HG03460 (cell line): ENCODE data around the gene IFIT3.
"Not testable (repeated sequence)": the region's sequence is repeated elsewhere in the genome, so short reads cannot be mapped to it uniquely, and the experiment has no call there.

Source experiments
- ATAC-seq: cut with Tn5 transposase; IDR thresholded peaks from one replicate; pipeline ENCODE4 v1.9.1; 2021; ENCODE audit not compliant: unreplicated experiment

Gene IFIT3, protein sequence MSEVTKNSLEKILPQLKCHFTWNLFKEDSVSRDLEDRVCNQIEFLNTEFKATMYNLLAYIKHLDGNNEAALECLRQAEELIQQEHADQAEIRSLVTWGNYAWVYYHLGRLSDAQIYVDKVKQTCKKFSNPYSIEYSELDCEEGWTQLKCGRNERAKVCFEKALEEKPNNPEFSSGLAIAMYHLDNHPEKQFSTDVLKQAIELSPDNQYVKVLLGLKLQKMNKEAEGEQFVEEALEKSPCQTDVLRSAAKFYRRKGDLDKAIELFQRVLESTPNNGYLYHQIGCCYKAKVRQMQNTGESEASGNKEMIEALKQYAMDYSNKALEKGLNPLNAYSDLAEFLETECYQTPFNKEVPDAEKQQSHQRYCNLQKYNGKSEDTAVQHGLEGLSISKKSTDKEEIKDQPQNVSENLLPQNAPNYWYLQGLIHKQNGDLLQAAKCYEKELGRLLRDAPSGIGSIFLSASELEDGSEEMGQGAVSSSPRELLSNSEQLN

DNA sequence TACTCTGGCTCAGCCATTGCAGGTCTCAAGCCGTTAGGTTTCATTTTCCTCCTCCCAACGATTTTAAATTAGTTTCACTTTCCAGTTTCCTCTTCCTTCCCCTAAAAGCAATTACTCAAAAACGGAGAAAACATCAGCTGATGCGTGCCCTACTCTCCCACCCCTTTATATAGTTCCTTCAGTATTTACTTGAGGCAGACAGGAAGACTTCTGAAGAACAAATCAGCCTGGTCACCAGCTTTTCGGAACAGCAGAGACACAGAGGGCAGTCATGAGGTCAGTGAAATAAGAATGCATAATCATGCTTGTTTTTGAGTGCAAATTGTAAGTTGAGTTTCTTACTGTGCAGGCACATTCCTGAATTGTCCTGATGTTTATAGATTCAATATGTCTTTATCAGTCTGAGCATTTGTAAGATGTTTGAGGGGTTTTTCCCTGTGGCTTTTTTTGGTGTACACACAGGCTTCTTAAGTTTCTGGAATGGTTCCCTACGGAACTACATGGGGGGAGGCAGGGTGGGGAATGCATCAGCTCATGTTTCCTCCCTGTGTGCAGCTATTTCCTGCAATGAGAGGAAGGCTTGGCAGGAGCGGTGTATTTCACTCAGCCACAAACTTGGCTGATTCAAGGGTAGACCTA is at the start of gene IFIT3:
IFIT3 (plus strand) TSS at position 195 of the 639 bp plus-strand sequence; CDS start at position 272, 77 bp downstream.
- no peak for ATAC-seq

DNA sequence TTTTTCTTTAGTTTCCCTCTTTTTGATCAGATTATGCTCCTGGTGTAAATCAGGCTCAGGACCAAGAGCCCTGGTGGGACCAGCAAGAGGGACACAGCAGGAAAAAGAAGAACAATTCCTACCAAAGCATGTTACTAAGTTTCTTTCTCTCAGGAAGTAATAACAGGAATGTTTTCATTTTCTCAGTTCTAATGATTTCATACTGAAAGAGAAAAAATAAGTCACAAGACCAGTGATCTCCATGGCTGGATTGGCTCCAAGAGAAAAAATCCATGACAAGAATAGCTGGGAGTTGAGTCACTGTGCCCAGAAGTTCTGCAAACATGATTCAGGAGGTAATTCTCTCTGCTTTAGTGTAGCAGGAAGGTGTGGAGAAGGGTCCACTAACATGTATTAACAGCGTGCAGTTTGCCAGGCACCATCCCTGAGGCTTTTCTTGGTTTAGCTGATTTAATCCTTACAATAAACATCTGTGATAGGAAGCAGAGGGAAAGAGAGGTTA is 49.7 kb upstream of the IFIT3 start:
- no peak for ATAC-seq

DNA sequence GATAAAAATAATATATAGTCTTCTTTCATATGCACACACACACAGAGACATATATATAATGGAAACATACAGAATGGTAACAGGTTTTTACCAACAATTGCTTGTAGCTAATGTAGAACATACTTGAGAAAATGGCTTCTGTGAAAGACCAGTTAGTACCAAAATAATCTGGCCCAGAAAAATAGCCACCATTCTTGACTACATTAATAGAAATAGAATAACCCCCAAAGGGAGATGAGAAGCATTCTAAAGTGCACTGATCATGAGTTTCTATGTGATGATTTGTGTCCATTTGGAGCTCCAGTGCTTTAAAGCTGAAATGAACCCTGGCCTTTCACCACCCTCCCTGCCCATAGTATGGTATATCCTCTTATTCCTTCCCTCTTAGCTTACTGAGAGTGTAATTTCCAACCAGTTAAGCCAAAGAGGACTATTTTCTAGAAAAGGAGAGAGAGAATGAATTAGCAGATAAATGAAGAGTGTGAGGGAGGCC is 48.9 kb upstream of the IFIT3 start:
- no peak for ATAC-seq

DNA sequence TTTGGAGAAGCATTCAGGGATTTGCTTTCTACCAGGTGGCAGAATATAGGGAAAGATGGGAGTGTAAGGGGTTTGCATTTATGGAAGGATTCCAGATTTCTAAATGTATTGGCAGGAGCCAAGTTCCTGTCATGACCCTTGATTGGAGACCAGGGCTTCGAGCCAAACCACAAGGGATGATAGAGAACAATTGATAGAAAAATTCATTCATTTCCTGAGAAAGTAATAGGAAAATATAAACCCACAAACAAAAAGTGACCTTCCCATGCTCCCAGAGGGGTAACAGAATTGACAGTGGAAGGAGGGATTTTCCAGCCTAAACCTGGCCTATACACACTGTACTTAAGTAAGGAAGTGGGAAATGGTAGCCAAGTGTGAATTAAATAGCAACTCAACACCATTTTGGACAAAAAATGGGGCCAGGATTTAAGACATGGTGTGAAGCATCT is 48.4 kb upstream of the IFIT3 start:
- no peak for ATAC-seq

DNA sequence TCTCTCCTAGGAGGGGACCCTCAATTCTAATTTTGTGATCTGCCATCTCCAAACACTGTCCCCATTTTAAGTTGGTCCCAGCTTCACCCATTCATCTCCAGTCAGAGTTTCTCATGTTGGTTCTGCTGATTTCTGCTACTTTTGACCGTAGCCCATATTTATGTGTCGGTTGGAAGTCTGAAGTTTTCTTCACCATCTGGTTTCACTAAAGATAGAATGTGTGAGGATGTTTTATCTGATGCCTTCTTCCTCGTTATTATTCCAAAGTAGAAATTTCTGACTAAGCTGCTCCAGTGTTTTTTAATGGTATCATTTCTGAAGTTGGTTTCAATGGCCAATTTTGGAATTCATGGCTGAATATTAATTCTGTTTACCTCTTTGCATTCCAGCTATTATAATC is 47.3 kb upstream of the IFIT3 start:
- ATAC-seq = no peak

DNA sequence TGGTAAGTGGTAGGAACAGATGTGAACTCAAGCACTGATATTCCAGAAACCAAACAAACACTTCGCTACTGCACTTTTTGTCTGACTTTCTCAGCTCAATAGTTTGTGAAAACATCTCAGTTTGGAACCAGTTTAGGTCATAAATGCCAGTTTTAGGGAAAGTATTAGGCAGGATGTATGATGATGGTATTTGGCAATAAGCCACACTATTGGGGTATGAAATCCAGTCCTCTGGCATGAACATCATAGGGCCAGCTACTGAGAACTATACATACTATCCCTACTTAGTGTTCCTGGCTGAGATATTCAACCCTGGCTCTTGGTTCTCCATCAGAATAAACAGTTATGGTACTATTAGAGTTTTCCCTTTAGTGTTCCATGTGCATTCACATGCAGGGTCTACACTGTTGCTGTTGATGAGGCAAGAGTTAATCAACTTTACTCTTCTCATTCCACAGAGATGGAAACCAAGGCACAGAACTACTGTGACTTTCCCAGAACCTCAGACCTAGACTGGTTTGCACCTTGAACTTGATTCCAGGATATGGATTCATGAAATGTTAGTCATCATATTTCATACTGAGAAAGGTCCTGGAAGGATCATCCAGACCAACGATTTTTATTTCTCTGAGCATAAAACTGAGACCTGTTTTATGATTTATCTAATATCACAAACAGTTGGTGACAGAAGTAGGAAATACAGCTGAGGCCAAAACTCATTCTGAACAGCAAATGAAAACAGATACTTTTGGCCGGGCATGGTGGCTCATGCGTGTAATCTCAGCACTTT is 46.0 kb upstream of the IFIT3 start:
- ATAC-seq = no peak

DNA sequence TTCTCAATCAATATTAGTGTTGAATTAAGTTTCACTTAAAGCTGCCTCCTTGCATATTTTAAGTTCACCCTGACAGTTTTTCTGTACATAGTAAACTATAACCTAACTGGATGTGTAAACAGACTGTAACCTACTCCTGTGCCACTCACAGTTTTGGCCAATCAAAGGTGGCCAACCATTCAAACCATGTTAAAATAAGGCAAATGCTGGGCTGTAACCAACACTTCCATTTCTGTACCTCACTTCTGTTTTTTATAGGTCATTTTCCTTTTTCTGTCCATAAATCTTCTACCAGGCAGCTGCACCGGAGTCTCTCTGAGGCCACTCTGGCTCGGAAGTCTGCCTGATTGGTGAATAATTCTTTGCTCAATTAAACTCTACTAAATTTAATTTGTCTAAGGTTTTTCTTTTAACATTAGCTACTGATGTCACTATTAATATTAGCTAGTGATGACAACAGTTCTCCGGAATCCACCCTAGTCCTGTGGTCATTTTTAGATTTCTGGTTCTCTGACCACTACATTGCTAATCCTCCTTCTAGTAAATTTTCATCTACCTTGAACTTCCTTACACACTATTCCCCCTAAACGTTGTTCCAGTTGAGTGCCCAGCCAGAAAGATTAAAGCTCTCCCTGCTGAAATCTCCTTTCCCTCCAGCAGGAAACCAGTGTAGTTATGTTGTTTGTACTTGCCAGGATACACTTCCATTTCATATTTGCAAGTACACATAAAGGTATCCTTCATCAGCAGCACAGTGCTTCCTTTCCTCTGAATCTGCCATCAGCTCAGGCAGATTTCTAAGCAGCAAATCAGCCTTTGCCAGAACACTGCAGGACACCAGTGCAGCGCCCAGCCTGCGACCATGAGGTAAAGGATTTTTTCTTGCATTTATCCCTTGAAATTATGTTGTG is 44.5 kb upstream of the IFIT3 start:
- ATAC-seq = no peak

DNA sequence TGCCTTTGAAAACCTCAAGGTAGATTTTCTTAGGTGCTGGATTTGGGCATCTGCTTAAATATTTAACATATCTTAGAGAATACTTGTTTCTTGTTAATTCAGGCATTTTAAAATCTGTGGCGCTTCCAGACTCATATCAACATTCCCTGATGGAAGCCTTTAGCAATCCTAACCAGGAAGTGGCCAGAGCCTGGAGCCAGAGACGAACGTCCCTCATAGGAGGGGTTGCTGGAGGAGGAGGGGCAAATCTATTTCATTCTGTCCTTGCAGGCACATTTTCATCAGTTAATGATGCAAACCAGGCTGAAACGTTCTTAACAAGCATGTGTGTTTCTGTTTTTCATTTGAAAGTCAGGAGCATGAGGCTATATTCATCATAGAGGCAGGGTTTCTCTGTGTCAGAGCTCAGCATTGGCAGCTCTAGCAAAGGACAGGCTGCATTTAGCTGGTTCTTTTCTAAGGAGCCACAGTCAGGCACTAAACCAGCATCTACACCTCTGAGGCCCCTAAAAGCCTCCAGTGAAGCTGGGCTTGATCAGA is 43.8 kb upstream of the IFIT3 start:
- ATAC-seq = no peak

DNA sequence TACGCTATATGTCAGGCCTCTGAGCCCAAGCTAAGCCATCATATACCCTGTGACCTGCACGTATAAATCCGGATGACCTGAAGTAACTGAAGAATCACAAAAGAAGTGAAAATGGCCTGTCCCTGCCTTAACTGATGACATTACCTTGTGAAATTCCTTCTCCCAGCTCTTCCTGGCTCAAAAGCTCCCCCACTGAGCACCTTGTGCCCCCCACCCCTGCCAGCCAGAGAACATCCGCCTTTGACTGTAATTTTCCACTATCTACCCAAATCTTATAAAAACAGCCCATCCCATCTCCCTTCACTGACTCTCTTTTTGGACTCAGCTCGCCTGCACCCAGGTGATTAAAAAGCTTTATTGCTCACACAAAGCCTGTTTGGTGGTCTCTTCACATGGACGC is 43.1 kb upstream of the IFIT3 start:
- not testable (repeated sequence) for ATAC-seq

DNA sequence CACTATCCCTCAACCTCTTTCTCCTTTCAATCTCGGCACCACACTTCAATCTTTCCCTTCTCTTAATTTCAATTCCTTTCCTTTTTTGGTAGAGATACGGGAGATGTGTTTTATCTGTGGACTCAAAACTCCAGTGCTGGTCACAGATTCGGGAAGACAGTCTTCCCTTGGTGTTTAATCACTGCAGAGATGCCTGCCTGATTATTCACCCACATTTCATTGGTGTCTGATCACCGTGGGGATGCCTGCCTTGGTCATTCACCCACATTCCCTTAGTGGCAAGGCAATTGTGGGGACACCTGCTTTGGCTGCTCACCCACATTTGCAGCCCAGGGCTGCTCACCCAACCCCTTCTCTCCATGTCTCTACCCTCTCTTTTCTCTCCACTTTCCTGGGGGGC is 42.5 kb upstream of the IFIT3 start:
- ATAC-seq = not testable (repeated sequence)

DNA sequence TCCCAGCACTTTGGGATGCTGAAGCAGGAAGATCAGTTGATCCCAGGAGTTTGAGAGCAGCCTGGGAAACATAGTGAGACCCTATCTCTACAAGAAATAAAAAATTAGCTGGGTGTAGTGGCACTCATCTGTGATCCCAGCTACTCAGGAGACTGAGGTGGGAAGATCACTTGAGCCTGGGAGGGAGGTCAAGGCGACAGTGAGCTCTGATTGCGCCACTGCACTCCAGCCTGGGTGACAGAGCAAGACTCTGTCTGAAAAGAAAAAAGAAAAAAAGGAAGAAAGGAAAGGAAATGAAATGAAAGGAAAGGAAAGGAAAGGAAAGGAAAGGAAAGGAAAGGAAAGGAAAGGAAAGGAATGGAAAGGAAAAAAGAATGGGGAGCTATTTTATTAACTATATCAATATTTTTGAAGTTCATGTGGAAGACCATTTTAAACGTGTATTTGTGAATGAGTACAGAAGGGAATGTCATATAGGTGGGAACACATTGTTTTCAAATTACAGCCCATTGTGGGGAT is 33.0 kb upstream of the IFIT3 start:
- no peak for ATAC-seq

DNA sequence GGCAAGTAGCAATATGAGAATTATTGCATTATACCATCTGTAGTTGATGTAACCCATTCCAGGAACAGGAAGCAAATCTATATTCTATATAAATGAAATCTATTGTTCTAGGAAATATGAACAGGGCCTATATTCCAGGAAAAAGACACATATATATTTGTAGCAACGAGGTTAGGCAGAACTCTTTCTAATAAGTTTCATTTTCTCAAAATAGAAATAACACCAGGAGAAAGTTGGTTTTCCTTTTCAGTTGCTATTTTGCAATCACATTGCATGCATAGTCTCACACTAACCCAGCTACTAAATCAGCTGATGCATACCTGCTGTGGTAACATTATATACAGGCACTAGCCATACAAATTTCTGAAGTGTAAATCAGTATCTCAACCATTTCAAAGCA is 32.2 kb upstream of the IFIT3 start:
- ATAC-seq = no peak

DNA sequence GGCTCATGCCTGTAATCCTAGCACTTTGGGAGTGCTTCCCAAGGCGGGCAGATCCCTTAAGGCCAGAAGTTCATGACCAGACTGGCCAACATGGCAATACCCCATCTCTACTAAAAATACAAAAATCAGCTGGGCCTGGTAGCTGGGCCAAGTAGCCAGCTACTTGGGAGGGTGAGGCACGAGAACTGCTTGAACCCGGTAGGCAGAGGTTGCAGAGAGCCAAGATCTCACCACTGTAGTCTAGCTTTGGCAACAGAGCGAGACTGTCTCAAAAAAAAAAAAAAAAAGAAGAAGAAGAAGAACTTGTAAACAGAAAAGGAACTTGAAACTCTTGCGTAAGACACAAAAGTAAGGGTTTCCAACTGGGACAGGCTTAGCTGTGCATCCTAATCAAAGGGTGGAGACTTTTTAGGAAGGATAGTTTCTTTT is 31.6 kb upstream of the IFIT3 start:
- no peak for ATAC-seq

DNA sequence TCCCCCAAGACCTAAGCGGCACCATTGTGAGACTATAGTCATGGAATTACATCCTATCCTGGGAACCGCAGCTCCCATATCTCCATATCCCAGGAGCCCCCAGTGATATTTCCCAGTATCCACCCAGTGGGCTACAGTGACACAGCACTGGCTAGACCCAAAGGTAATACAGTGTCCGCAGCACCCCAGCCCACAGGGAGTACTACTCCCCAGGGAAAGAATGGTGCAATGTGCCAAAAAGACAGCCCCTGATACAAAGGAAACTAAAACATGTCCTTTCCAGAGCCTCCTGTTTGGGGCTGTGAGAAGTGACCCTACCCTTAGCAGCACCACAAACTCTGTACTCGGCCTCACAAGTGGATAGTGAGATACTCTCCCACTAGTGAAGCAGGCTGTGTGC is 30.4 kb upstream of the IFIT3 start:
- no peak for ATAC-seq

DNA sequence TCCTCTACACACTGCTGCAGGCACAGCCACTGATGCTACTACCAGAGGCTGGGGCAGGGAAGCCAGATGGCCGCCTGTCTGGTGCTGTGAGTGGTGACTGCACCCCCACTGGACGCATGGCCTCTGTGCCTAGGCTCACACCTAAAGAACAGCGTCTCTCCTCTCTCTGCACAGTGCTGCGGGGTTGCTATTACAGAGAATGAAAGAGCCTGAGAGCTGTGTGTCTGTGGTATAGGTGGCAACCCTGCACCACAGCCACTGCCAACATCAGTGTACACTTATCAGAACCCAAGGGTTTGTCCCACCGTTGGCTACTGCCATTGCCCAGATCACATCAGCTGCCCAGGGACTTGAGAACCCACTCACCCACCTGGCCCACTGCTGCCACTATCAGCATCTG is 30.0 kb upstream of the IFIT3 start:
- ATAC-seq = no peak

DNA sequence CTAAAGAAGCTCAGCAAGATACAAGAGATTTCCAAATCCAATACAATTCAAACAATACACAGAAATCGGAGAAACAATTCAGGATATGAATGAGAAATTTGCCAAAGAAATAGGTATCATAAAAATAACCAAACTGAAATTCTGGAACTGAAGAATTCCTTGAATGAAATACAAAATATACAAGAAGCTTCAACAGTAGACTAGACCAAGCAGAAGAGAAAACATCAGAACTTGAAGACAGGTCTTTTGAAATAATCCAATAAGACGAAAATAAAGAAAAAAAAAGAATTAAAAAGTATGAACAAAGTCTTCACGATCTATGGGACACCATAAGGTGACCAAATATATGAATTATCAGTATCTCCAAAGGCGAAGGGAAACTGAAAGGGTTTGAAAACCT is 28.8 kb upstream of the IFIT3 start:
- ATAC-seq = no peak

DNA sequence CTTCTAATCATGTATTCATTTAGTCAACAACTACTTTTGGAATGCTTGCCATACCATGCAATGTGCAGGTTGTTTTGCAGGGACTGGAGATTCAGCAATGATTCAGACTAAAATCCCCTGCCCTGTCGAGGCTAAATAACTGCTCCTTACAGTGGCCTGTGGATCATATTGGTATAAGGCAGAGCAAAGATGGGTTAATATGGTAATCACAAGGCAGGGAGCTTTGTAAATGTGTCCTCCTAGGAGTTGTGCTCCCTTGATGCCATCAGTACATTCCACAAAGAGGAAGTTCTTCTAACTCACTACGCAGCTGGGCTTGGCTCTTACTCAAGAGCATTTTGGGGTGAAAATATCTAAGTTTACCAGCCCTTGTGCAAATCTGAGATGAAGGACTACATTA is 26.6 kb upstream of the IFIT3 start:
- ATAC-seq = no peak

DNA sequence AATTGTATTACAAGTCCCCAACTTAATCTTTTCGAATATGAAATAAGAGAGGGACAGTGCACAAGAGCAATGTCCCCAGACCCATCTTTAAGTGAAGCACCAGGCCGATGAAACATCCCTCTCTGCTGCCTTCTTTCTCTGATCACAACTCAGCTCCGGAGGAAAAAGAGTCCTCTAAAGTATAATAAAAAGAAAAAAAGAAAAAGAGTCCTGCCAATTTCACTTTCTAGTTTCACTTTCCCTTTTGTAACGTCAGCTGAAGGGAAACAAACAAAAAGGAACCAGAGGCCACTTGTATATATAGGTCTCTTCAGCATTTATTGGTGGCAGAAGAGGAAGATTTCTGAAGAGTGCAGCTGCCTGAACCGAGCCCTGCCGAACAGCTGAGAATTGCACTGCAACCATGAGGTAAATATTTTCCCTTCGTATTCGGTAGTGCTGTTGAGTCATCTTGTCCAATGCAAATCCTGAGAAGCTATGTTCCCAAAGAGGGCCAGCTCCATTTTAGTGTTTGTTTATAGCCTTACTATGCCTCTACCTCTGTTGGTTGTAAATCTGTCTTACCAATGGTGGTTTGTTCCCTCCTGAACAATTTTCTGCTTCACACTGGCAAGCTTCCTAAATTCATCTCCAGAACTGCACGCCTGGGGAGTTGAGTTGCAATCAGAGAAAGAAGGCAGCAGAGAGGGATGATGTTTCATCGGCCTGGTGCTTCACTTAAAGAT is 25.9 kb upstream of the IFIT3 start, which contains the start of gene IFIT2:
IFIT2 (plus strand) TSS at position 326 of the 725 bp plus-strand sequence; CDS start at position 404, 78 bp downstream.
- peak; percentile 70 for ATAC-seq

DNA sequence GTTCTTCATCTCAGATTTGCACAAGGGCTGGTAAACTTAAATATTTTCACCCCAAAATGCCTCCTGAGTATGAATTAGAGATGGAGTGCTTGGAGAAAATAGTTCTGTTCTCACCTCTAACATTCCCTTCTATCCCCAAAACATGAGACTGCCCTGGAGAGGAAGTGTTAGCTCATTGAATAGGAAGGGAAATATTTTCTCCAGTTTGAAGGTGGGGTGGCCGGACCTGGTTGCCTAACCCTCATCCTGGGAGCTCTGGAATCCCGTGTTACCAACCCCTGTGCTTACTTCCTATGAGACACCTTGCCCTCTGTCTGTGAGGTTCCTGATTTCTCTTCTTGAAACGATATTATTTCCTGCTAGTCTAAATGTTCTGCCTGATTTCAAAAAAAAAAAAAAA is 25.2 kb upstream of the IFIT3 start:
- no peak for ATAC-seq
